Endothelial cell of umbilical vein (primary cell): ENCODE measurements around the gene SH3BGRL3. TPM values are rescaled to one million over a fixed set of nuclear protein-coding genes. Genes with fewer than 3 reads are reported as not detected.

Source experiments
- BruUV-seq: library from RNA; stranded (reverse); fragments of 400-500 nt; replicated peaks from 2 replicates; lab custom pipeline; 2021; lab: Mats Ljungman, UMichigan
- CTCF ChIA-PET: fragments of 300-600, 350-600 bp; sonication (Branson Sonifier 250); formaldehyde crosslinking; loops from one replicate; lab custom pipeline; 2021; ENCODE audit warnings: antibody characterized with exemption, inconsistent platforms; lab: Charles Lee
- POLR2A ChIA-PET: fragments of 300-600, 350-600 bp; sonication (Branson Sonifier 250); formaldehyde crosslinking; loops from one replicate; lab custom pipeline; 2021; ENCODE audit warnings: antibody characterized with exemption, inconsistent platforms; lab: Charles Lee
- DNase-seq: peaks from one replicate; pipeline ENCODE4 v3.0.0-alpha.2; 2011; ENCODE audit warnings: low read depth, low spot score
- FAIRE-seq: peaks from 2 replicates; lab custom pipeline; 2011; peaks lifted over from hg19 to GRCh38; lab: Jason Lieb, UNC
- H2AFZ ChIP-seq: 2 replicates; pipeline ENCODE4 v1.6.0; 2012; ENCODE audit warnings: low read depth, low read length, control low read depth, inconsistent platforms
- H3K27ac ChIP-seq: 2 replicates; pipeline ENCODE4 v1.5.1; 2011; ENCODE audit warnings: low read depth, mild to moderate bottlenecking, control low read depth, low read length, moderate library complexity; ENCODE audit not compliant: insufficient read depth
- H3K27me3 ChIP-seq, 2 experiments: 2 replicates each; pipeline versions ENCODE4 v1.6.0 to v1.6.1; 2011; ENCODE audit warnings: low read length in 2 of 2, mixed read lengths in 1 of 2; ENCODE audit not compliant: control insufficient read depth in 2 of 2, insufficient read depth in 2 of 2
- H3K36me3 ChIP-seq, 2 experiments: 2 replicates in 1 of 2; 3 replicates in 1 of 2; pipeline ENCODE4 v1.5.1; 2011; ENCODE audit warnings: low read length in 2 of 2, mild to moderate bottlenecking in 1 of 2, moderate library complexity in 1 of 2; ENCODE audit not compliant: control insufficient read depth in 2 of 2, insufficient read depth in 2 of 2; ENCODE audit errors: extremely low read depth in 1 of 2
- H3K4me1 ChIP-seq: 3 replicates; pipeline ENCODE4 v1.5.1; 2011; ENCODE audit warnings: mild to moderate bottlenecking, low read length; ENCODE audit not compliant: control insufficient read depth, insufficient read depth; ENCODE audit errors: extremely low read depth
- H3K4me2 ChIP-seq: 2 replicates; pipeline ENCODE4 v1.6.1; 2011; ENCODE audit warnings: low read length, control low read depth, mixed read lengths; ENCODE audit not compliant: insufficient read depth
- H3K4me3 ChIP-seq, 3 experiments: fragments of 200-600 bp in 1 of 3; sonication (generic), shearing (Covaris generic) in 1 of 3; replicated peaks in 1 of 3; 2 replicates each; pipeline ENCODE4 v1.5.1; 2011 to 2016; ENCODE audit warnings: control low read depth in 3 of 3, low read length in 3 of 3, mild to moderate bottlenecking in 2 of 3, inconsistent platforms in 1 of 3, low read depth in 1 of 3, moderate library complexity in 1 of 3; ENCODE audit not compliant: insufficient read depth in 1 of 3
- H3K79me2 ChIP-seq: 2 replicates; pipeline ENCODE4 v1.6.0; 2012; ENCODE audit warnings: low read length, inconsistent platforms; ENCODE audit not compliant: control insufficient read depth, insufficient read depth
- H3K9ac ChIP-seq: replicated peaks from 2 replicates; pipeline ENCODE3; 2011; ENCODE audit warnings: low read length, control low read depth; ENCODE audit not compliant: insufficient read depth; ENCODE audit errors: extremely low read depth
- H3K9me1 ChIP-seq: replicated peaks from 3 replicates; pipeline ENCODE4 v1.6.0; 2011; ENCODE audit warnings: mild to moderate bottlenecking, low read length; ENCODE audit not compliant: control insufficient read depth, insufficient read depth; ENCODE audit errors: extremely low read depth
- H3K9me3 ChIP-seq: replicated peaks from 2 replicates; pipeline ENCODE4 v1.5.1; 2012; ENCODE audit warnings: low read length, inconsistent platforms; ENCODE audit not compliant: control insufficient read depth, insufficient read depth
- H4K20me1 ChIP-seq: replicated peaks from 2 replicates; pipeline ENCODE3; 2011; ENCODE audit warnings: mild to moderate bottlenecking, low read length; ENCODE audit not compliant: control insufficient read depth, insufficient read depth; ENCODE audit errors: extremely low read depth
- CTCF ChIP-seq, 2 donors: IDR thresholded peaks; 1 replicate in 1 of 2; 2 replicates in 1 of 2; pipeline ENCODE4 v1.5.1; 2011; ENCODE audit warnings: low read length in 2 of 2, mild to moderate bottlenecking in 2 of 2, moderate library complexity in 2 of 2, control low read depth in 1 of 2, inconsistent platforms in 1 of 2, low read depth in 1 of 2; ENCODE audit not compliant: insufficient read depth in 1 of 2; ENCODE audit errors: extremely low read depth in 1 of 2
- EZH2 ChIP-seq: IDR thresholded peaks from 2 replicates; pipeline ENCODE4 v1.6.1; 2012; ENCODE audit warnings: borderline replicate concordance, low read depth, mild to moderate bottlenecking, moderate library complexity, low read length, inconsistent platforms; ENCODE audit not compliant: severe bottlenecking
- FOS ChIP-seq: IDR thresholded peaks from 2 replicates; pipeline ENCODE4 v1.6.1; 2011; ENCODE audit warnings: mild to moderate bottlenecking, low read length, moderate library complexity, borderline replicate concordance; ENCODE audit not compliant: insufficient read depth
- GATA2 ChIP-seq: IDR thresholded peaks from 2 replicates; pipeline ENCODE4 v1.7.0; 2011; ENCODE audit warnings: low read depth, mild to moderate bottlenecking, moderate library complexity, mixed read lengths, low read length; ENCODE audit not compliant: insufficient read length, insufficient read depth
- JUN ChIP-seq: IDR thresholded peaks from 2 replicates; pipeline ENCODE4 v1.6.1; 2011; ENCODE audit warnings: borderline replicate concordance, low read depth; ENCODE audit not compliant: insufficient read length, insufficient read depth
- MYC ChIP-seq: IDR thresholded peaks from one replicate; pipeline ENCODE4 v1.6.1; 2011; ENCODE audit warnings: mild to moderate bottlenecking, low read depth, low read length
- POLR2A ChIP-seq: IDR thresholded peaks from 2 replicates; pipeline ENCODE4 v1.6.1; 2012; ENCODE audit warnings: low read depth, mild to moderate bottlenecking, control low read depth, low read length
- POLR2AphosphoS5 ChIP-seq: IDR thresholded peaks from 2 replicates; pipeline ENCODE4 v1.6.1; 2012; ENCODE audit warnings: low read depth, mild to moderate bottlenecking, control low read depth, low read length, moderate library complexity; ENCODE audit not compliant: insufficient read depth
- dilution Hi-C: fragments of 300-500 bp; cut with MboI; formaldehyde crosslinking; loops from one replicate; pipeline ENCODE4 v1.15.0; 2019; ENCODE audit warnings: low sequenced_read_pairs; ENCODE audit not compliant: extremely low pct_ligation_motif_present
- intact Hi-C: fragments of 100-400 bp; cut with micrococcal nuclease; formaldehyde crosslinking; loops from one replicate; pipeline ENCODE4 v1.10.0; 2022
- polyA plus RNA-seq, 4 experiments: library from polyadenylated mRNA; depleted of rRNA in 3 of 4; stranded (reverse) in 3 of 4; unstranded in 1 of 4; fragments of >200 nt; gene quantifications; 2 replicates each; pipeline versions ENCODE4 v1.2.1 to v1.2.3, GENCODE V29; 2011 to 2012; ENCODE audit warnings: missing spikeins in 1 of 4
- total RNA-seq: library from RNA; stranded (reverse); gene quantifications from 2 replicates; pipeline ENCODE4 v1.2.3, GENCODE V29; 2021
- TF ChIP-seq, protein P1 (sequence below): IDR thresholded peaks from 2 replicates; pipeline ENCODE4 v1.6.1; 2011; ENCODE audit not compliant: insufficient read depth, insufficient read length

Gene SH3BGRL3
- total and polyA plus RNA-seq, 2 donors (not counting 3 experiments of a cell fraction or from before 2014, with no cell fraction given), result 233 to 344 TPM

DNA sequence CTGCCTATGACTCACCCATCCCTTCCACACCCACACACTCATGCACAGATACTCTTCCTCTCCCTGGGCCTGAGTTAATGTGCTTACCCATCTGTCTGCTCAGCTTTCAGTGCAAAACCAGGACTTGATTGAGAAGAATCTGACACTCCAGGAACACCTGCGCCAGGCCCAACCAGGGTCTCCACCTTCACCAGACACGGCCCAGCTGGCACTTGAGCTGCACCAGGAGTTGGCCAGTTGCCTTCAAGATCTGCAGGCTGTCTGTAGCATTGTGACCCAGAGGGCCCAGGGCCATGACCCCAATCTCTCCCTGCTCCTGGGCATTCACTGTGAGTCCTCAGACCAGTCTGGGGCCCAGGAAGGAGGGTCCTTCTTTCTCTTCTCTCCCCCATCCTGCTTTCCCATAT lies 3.5 kb upstream of the SH3BGRL3 start:
- POLR2A ChIA-PET, result interaction anchor here (0.7 kb wide), 1 partner anchor 104 kb away, joined by 6 read pairs; no protein-coding TSS in a partner anchor
- TF ChIP-seq POLR2A (no peak), JUN (no peak), CTCF (IDR thresholded peaks at IDR 0.05; ENCODE audit: extremely low read depth in 1 of 2, insufficient read depth in 1 of 2, low read depth in 1 of 2, low read length in 2 of 2) (no peak), GATA2 (no peak), FOS (no peak), EZH2 (no peak), POLR2AphosphoS5 (peak; percentile 1), MYC (no peak)
- TF ChIP-seq, protein P1, sequence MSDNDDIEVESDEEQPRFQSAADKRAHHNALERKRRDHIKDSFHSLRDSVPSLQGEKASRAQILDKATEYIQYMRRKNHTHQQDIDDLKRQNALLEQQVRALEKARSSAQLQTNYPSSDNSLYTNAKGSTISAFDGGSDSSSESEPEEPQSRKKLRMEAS, result no peak
- H3K36me3 ChIP-seq, result peaks cover 3 to 6% of the 10 kb centered on the region in 2 experiments
- no peak overlapping the region for H3K4me3 ChIP-seq
- FAIRE-seq (no peak), DNase-seq (no peak)
- CTCF ChIA-PET, result interaction anchor here (0.7 to 9.1 kb wide), 24 partner anchors 9 to 242 kb away, joined by 3 to 132 read pairs (median 6); partner anchors contain the start of genes CD52, CEP85, UBXN11 and ZNF593
- intact Hi-C loops, result loop anchor here (1.0 to 5.0 kb wide), 4 partner anchors 42 to 239 kb away; partner anchors contain the start of genes CEP85 and HMGN2
- H2AFZ ChIP-seq, result no peak overlapping the region
- dilution Hi-C loops, result no loop called here
- H3K9me3 ChIP-seq, result no peaks in the 10 kb centered on the region
- H3K4me2 ChIP-seq, result no peak overlapping the region
- H3K4me1 ChIP-seq, result peaks cover 37% of the 10 kb centered on the region
- H3K9ac ChIP-seq, result no peak overlapping the region
- no peaks in the 10 kb centered on the region for H4K20me1 ChIP-seq
- BruUV-seq, result no TSS peak
- H3K27ac ChIP-seq, result peak overlapping the region; percentile 62
- H3K9me1 ChIP-seq, result no peaks in the 10 kb centered on the region
- H3K79me2 ChIP-seq, result peaks cover 21% of the 10 kb centered on the region
- H3K27me3 ChIP-seq, result no peaks in the 10 kb centered on the region
